IMR-90 (cell line): ENCODE results near the gene UBA7. TPM values are rescaled to one million over a fixed set of nuclear protein-coding genes. Genes with fewer than 3 reads are reported as not detected.

Experiments
- ATAC-seq: fragments of 200-7000 bp; cut with Tn5 transposase; 2 replicates; pipeline ENCODE4 v1.9.1; 2020; ENCODE audit warnings: low read depth, mild to moderate bottlenecking, moderate library complexity
- BruUV-seq: library from RNA; stranded (reverse); fragments of 400-500 nt; replicated peaks from 2 replicates; lab custom pipeline; 2021; lab: Mats Ljungman, UMichigan
- CTCF ChIA-PET: fragments of 300-600 bp; formaldehyde crosslinking; extraction: SDS; loops from one replicate; lab custom pipeline; 2021; ENCODE audit warnings: antibody characterized with exemption; lab: Yijun Ruan, JAX
- POLR2A ChIA-PET: fragments of 300-600 bp; sonication (Branson Sonifier 250); formaldehyde crosslinking; loops from one replicate; lab custom pipeline; 2022; ENCODE audit warnings: antibody characterized with exemption; ENCODE audit not compliant: unreplicated experiment; lab: Charles Lee
- DNase-seq: peaks from one replicate; pipeline ENCODE4 v3.0.0; 2013
- H2AFZ ChIP-seq: replicated peaks from 2 replicates; pipeline ENCODE3; 2013; ENCODE audit warnings: low read length, mild to moderate bottlenecking; ENCODE audit not compliant: poor library complexity
- H2AK5ac ChIP-seq: 2 replicates; pipeline ENCODE4 v1.6.1; 2013; ENCODE audit warnings: low read depth, low read length, inconsistent platforms
- H2AK9ac ChIP-seq: replicated peaks from 2 replicates; pipeline ENCODE3; 2013; ENCODE audit warnings: mild to moderate bottlenecking, low read depth, low read length, moderate library complexity; ENCODE audit not compliant: poor library complexity
- H2BK120ac ChIP-seq: 2 replicates; pipeline ENCODE4 v1.6.1; 2013; ENCODE audit warnings: low read depth, low read length, inconsistent platforms
- H2BK15ac ChIP-seq: 3 replicates; pipeline ENCODE4 v1.6.1; 2013; ENCODE audit warnings: low read depth, low read length, inconsistent platforms
- H2BK20ac ChIP-seq: 2 replicates; pipeline ENCODE4 v1.6.1; 2013; ENCODE audit warnings: low read depth, mild to moderate bottlenecking, inconsistent platforms, low read length, moderate library complexity
- H2BK5ac ChIP-seq: 2 replicates; pipeline ENCODE4 v1.6.1; 2013; ENCODE audit warnings: mild to moderate bottlenecking, low read depth, low read length, inconsistent platforms; ENCODE audit not compliant: poor library complexity, severe bottlenecking
- H3K14ac ChIP-seq: replicated peaks from 2 replicates; pipeline ENCODE4 v1.6.1; 2013; ENCODE audit warnings: low read depth, low read length, inconsistent platforms
- H3K18ac ChIP-seq: 2 replicates; pipeline ENCODE4 v1.6.1; 2013; ENCODE audit warnings: low read depth, low read length, control low read depth
- H3K23ac ChIP-seq: 2 replicates; pipeline ENCODE4 v1.6.1; 2013; ENCODE audit warnings: low read depth, low read length, inconsistent platforms
- H3K27ac ChIP-seq: 2 replicates; pipeline ENCODE4 v1.5.1; 2013; ENCODE audit warnings: mild to moderate bottlenecking, control low read depth, low read length; ENCODE audit not compliant: insufficient read depth
- H3K27me3 ChIP-seq: 2 replicates; pipeline ENCODE4 v1.6.1; 2013; ENCODE audit warnings: low read length; ENCODE audit not compliant: control insufficient read depth, insufficient read depth
- H3K36me3 ChIP-seq: 2 replicates; pipeline ENCODE4 v1.6.1; 2013; ENCODE audit warnings: low read length, mixed read lengths; ENCODE audit not compliant: control insufficient read depth, insufficient read depth
- H3K4ac ChIP-seq: 2 replicates; pipeline ENCODE4 v1.6.1; 2013; ENCODE audit warnings: low read depth, low read length, inconsistent platforms
- H3K4me1 ChIP-seq: 2 replicates; pipeline ENCODE4 v1.6.1; 2013; ENCODE audit warnings: low read length, mixed read lengths; ENCODE audit not compliant: control insufficient read depth, insufficient read depth
- H3K4me2 ChIP-seq: 2 replicates; pipeline ENCODE4 v1.6.1; 2013; ENCODE audit warnings: low read depth, mild to moderate bottlenecking, control low read depth, low read length, moderate library complexity
- H3K4me3 ChIP-seq: 2 replicates; pipeline ENCODE4 v1.5.1; 2013; ENCODE audit warnings: low read depth, mild to moderate bottlenecking, control low read depth, low read length, moderate library complexity; ENCODE audit not compliant: insufficient read depth
- H3K56ac ChIP-seq: 2 replicates; pipeline ENCODE4 v1.6.1; 2013; ENCODE audit warnings: low read length, inconsistent platforms; ENCODE audit not compliant: insufficient read depth; ENCODE audit errors: extremely low read depth
- H3K79me1 ChIP-seq, 2 experiments: 2 replicates each; pipeline ENCODE4 v1.6.1; 2013; ENCODE audit warnings: low read length in 2 of 2, inconsistent platforms in 1 of 2, low read depth in 1 of 2
- H3K9ac ChIP-seq: 2 replicates; pipeline ENCODE4 v1.6.1; 2013; ENCODE audit warnings: low read depth, low read length, control low read depth
- H3K9me1 ChIP-seq: 2 replicates; pipeline ENCODE4 v1.6.1; 2013; ENCODE audit warnings: low read length, inconsistent platforms; ENCODE audit not compliant: insufficient read depth
- H3K9me3 ChIP-seq: 2 replicates; pipeline ENCODE4 v1.6.1; 2013; ENCODE audit warnings: low read length; ENCODE audit not compliant: control insufficient read depth, insufficient read depth
- H4K20me1 ChIP-seq: 2 replicates; pipeline ENCODE4 v1.6.1; 2013; ENCODE audit warnings: low read length, inconsistent platforms; ENCODE audit not compliant: insufficient read depth
- H4K5ac ChIP-seq: 2 replicates; pipeline ENCODE4 v1.6.1; 2013; ENCODE audit warnings: mild to moderate bottlenecking, low read depth, low read length, control low read depth
- H4K8ac ChIP-seq, 2 experiments: 2 replicates each; pipeline ENCODE4 v1.6.1; 2013; ENCODE audit warnings: low read depth in 2 of 2, low read length in 2 of 2, control low read depth in 1 of 2, inconsistent platforms in 1 of 2
- H4K91ac ChIP-seq: 2 replicates; pipeline ENCODE4 v1.6.1; 2013; ENCODE audit warnings: low read depth, low read length, inconsistent platforms; ENCODE audit not compliant: insufficient read depth
- CEBPB ChIP-seq: IDR thresholded peaks from 2 replicates; pipeline ENCODE4 v1.6.1; 2012; ENCODE audit warnings: low read depth, low read length, improper control_type of control experiment
- CHD1 ChIP-seq: IDR thresholded peaks from 2 replicates; pipeline ENCODE4 v1.6.1; 2012; ENCODE audit warnings: low read depth, low read length, improper control_type of control experiment
- NFE2L2 ChIP-seq: fragments of 150-350 bp; IDR thresholded peaks from 2 replicates; pipeline ENCODE4 v1.6.1; 2016; ENCODE audit warnings: low read depth, mild to moderate bottlenecking, low read length
- RCOR1 ChIP-seq: IDR thresholded peaks from 2 replicates; pipeline ENCODE4 v1.6.1; 2012; ENCODE audit warnings: mild to moderate bottlenecking, low read length, improper control_type of control experiment; ENCODE audit not compliant: insufficient replicate concordance
- WGBS, 2 experiments: methylation state at CpG; one replicate each; pipeline versions ENCODE4 v1.1.5 to v1.1.7; 2013; ENCODE audit warnings: missing lambda C conversion rate in 2 of 2; ENCODE audit not compliant: insufficient read length in 1 of 2; ENCODE audit errors: extremely low coverage in 2 of 2; 5-methylcytosine and 5-hydroxymethylcytosine counted together
- dilution Hi-C: fragments of 300-500 bp; cut with HindIII; formaldehyde crosslinking; loops from one replicate; pipeline ENCODE4 v1.14.3; 2018; ENCODE audit warnings: low sequenced_read_pairs; ENCODE audit not compliant: unreplicated experiment
- in situ Hi-C: fragments of 300-500 bp; cut with MboI; formaldehyde crosslinking; loops from 3 replicates; pipeline ENCODE4 v1.14.3; 2019; ENCODE audit warnings: low sequenced_read_pairs, inconsistent platforms, mixed read lengths
- intact Hi-C: fragments of 100-400 bp; cut with micrococcal nuclease; formaldehyde crosslinking; loops from 2 replicates; pipeline ENCODE4 v1.10.0; 2022
- polyA plus RNA-seq, 3 experiments: library from polyadenylated mRNA; depleted of rRNA; stranded (reverse); fragments of >200 nt; gene quantifications; 2 replicates each; pipeline ENCODE4 v1.2.3, GENCODE V29; 2012; ENCODE audit warnings: low replicate concordance in 1 of 3
- total RNA-seq: library from RNA; depleted of rRNA; stranded (reverse); fragments of >200 nt; gene quantifications from 2 replicates; pipeline ENCODE4 v1.2.3, GENCODE V29; 2012
- TF ChIP-seq, protein P1 (sequence below): fragments of 150-350 bp; IDR thresholded peaks from 2 replicates; pipeline ENCODE4 v1.6.1; 2016; ENCODE audit warnings: low read depth, mild to moderate bottlenecking, low read length, moderate library complexity, borderline replicate concordance
- TF ChIP-seq, protein P2 (sequence below): fragments of 150-350 bp; IDR thresholded peaks from 2 replicates; pipeline ENCODE4 v1.6.1; 2017; ENCODE audit warnings: mild to moderate bottlenecking, antibody characterized with exemption, low read length, low read depth

UBA7 gene
- total and polyA plus RNA-seq, 2 of the 4 experiments (the other 2 are of a cell fraction), result 18.6 to 57.8 TPM

DNA sequence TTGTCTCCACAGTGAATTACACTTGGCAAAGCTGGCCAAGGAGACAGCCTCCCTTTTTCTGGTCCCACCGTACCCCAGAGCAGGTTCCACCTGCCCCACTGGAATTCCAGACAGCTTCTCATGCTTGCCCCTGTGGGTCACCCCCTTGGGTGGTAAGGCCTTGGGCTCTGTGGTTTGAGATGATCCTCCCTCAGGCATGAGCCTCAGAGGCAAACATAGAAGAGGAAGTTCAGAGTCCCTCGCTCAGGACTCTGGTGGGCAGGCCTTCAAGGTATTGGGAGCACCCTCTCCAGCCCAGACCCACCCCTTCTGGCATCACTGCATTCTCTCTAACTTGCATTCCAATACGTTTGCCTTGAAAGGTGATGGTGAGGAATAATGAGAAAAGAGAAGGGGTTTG is 17.6 kb upstream of the UBA7 start:
- Histone ChIP-seq H3K9me3 (no peaks in the 10 kb centered on the region), H3K4me2 (no peak overlapping the region), H3K27me3 (no peaks in the 10 kb centered on the region), H2BK20ac (no peak overlapping the region), H3K4me1 (no peaks in the 10 kb centered on the region), H3K4me3 (no peak overlapping the region), H4K91ac (no peak overlapping the region), H4K20me1 (no peaks in the 10 kb centered on the region), H3K79me1 (no peaks in the 10 kb centered on the region), H2AK9ac (no peak overlapping the region), H2AFZ (no peak overlapping the region), H3K14ac (no peak overlapping the region), H3K9me1 (no peaks in the 10 kb centered on the region), H2BK5ac (no peak overlapping the region), H2BK120ac (no peak overlapping the region), H3K23ac (no peak overlapping the region), H2AK5ac (no peak overlapping the region), H3K18ac (no peak overlapping the region), H3K36me3 (no peaks in the 10 kb centered on the region), H3K4ac (no peak overlapping the region), H4K5ac (no peak overlapping the region), H3K56ac (no peak overlapping the region), H2BK15ac (no peak overlapping the region), H4K8ac (no peak overlapping the region), H3K27ac (no peak overlapping the region), H3K9ac (no peak overlapping the region)
- ChIA-PET POLR2A (no interaction called here), CTCF (no interaction called here)
- no CpG with 5 or more reads among the region's 3 CpGs for WGBS, 2 experiments
- no TSS peak for BruUV-seq
- DNase-seq (no peak), ATAC-seq (no peak)
- TF ChIP-seq RCOR1 (no peak), CEBPB (no peak), CHD1 (no peak), NFE2L2 (no peak)
- TF ChIP-seq, protein P1, sequence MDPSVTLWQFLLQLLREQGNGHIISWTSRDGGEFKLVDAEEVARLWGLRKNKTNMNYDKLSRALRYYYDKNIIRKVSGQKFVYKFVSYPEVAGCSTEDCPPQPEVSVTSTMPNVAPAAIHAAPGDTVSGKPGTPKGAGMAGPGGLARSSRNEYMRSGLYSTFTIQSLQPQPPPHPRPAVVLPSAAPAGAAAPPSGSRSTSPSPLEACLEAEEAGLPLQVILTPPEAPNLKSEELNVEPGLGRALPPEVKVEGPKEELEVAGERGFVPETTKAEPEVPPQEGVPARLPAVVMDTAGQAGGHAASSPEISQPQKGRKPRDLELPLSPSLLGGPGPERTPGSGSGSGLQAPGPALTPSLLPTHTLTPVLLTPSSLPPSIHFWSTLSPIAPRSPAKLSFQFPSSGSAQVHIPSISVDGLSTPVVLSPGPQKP, result no peak
- TF ChIP-seq, protein P2, sequence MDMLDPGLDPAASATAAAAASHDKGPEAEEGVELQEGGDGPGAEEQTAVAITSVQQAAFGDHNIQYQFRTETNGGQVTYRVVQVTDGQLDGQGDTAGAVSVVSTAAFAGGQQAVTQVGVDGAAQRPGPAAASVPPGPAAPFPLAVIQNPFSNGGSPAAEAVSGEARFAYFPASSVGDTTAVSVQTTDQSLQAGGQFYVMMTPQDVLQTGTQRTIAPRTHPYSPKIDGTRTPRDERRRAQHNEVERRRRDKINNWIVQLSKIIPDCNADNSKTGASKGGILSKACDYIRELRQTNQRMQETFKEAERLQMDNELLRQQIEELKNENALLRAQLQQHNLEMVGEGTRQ, result no peak
- dilution Hi-C loops, result no loop called here
- intact Hi-C loops, result no loop called here
- in situ Hi-C loops, result no loop called here
